CD14-positive monocyte (primary cell): ENCODE results near the gene TMEM119. TPM values are rescaled to one million over a fixed set of nuclear protein-coding genes. Genes with fewer than 3 reads are reported as not detected.

Experiments
- DNase-seq, 3 donors: peaks; one replicate each; pipeline ENCODE4 v3.0.0-alpha.2; 2011 to 2022
- H2AFZ ChIP-seq: 2 replicates; pipeline ENCODE4 v1.6.0; 2012; ENCODE audit warnings: mild to moderate bottlenecking, low read depth, low read length, inconsistent platforms; ENCODE audit not compliant: insufficient read depth, poor library complexity, severe bottlenecking
- H3K27ac ChIP-seq, 2 donors: 1 replicate in 1 of 2; 2 replicates in 1 of 2; pipeline ENCODE4 v1.5.1; 2012 to 2013; ENCODE audit warnings: low read length in 2 of 2, control low read depth in 1 of 2, inconsistent platforms in 1 of 2, low read depth in 1 of 2, mild to moderate bottlenecking in 1 of 2
- H3K27me3 ChIP-seq, 2 donors: one replicate each; pipeline versions ENCODE4 v1.6.0 to v1.6.1; 2011 to 2013; ENCODE audit warnings: low read length in 2 of 2; ENCODE audit not compliant: control insufficient read depth in 2 of 2, insufficient read depth in 2 of 2
- H3K36me3 ChIP-seq, 2 donors: replicated peaks in 1 of 2; 1 replicate in 1 of 2; 2 replicates in 1 of 2; pipeline versions ENCODE4 v1.5.1 to v1.6.1; 2012 to 2013; ENCODE audit warnings: low read length in 2 of 2, control low read depth in 1 of 2, inconsistent platforms in 1 of 2, mild to moderate bottlenecking in 1 of 2; ENCODE audit not compliant: insufficient read depth in 2 of 2, control insufficient read depth in 1 of 2
- H3K4me1 ChIP-seq, 2 donors: 1 replicate in 1 of 2; 2 replicates in 1 of 2; pipeline versions ENCODE4 v1.5.1 to v1.6.1; 2012 to 2013; ENCODE audit warnings: low read length in 2 of 2, control low read depth in 1 of 2, inconsistent platforms in 1 of 2, mild to moderate bottlenecking in 1 of 2, moderate library complexity in 1 of 2; ENCODE audit not compliant: insufficient read depth in 2 of 2, control insufficient read depth in 1 of 2
- H3K4me2 ChIP-seq: replicated peaks from 2 replicates; pipeline ENCODE3; 2012; ENCODE audit warnings: low read length, moderate library complexity, mild to moderate bottlenecking; ENCODE audit not compliant: poor library complexity, severe bottlenecking; ENCODE audit errors: extremely low read depth
- H3K4me3 ChIP-seq, 3 experiments: fragments of 200-600 bp in 1 of 3; sonication (generic) in 1 of 3; replicated peaks in 1 of 3; 1 replicate in 2 of 3; 2 replicates in 1 of 3; pipeline ENCODE4 v1.5.1; 2011 to 2013; ENCODE audit warnings: low read length in 3 of 3, mild to moderate bottlenecking in 3 of 3, control low read depth in 2 of 3, low read depth in 2 of 3, inconsistent platforms in 1 of 3, moderate library complexity in 1 of 3
- H3K79me2 ChIP-seq: 2 replicates; pipeline ENCODE4 v1.6.0; 2012; ENCODE audit warnings: mild to moderate bottlenecking, control low read depth, inconsistent platforms, low read length, moderate library complexity; ENCODE audit not compliant: insufficient read depth
- H3K9ac ChIP-seq: 2 replicates; pipeline ENCODE4 v1.6.0; 2017; ENCODE audit warnings: low read length, mild to moderate bottlenecking; ENCODE audit not compliant: insufficient read depth, poor library complexity, severe bottlenecking
- H3K9me3 ChIP-seq, 2 donors: replicated peaks in 1 of 2; 1 replicate in 1 of 2; 2 replicates in 1 of 2; pipeline versions ENCODE4 v1.5.1 to v1.6.1; 2012 to 2013; ENCODE audit warnings: low read length in 2 of 2, control low read depth in 1 of 2; ENCODE audit not compliant: control insufficient read depth in 1 of 2, insufficient read depth in 1 of 2
- H4K20me1 ChIP-seq: 2 replicates; pipeline ENCODE4 v1.6.0; 2012; ENCODE audit warnings: mild to moderate bottlenecking, low read length, control low read depth, moderate library complexity; ENCODE audit not compliant: insufficient read depth
- H3K27ac Mint-ChIP-seq, 7 donors: one replicate each; pipeline ENCODE4 v1.8.0; 2020; ENCODE audit warnings: mild to moderate bottlenecking in 7 of 7, mixed read lengths in 7 of 7, moderate library complexity in 6 of 7, inconsistent platforms in 2 of 7
- H3K27me3 Mint-ChIP-seq, 3 donors: one replicate each; pipeline ENCODE4 v1.8.0; 2021 to 2022; ENCODE audit warnings: low read depth in 3 of 3, mild to moderate bottlenecking in 3 of 3, mixed read lengths in 3 of 3, moderate library complexity in 3 of 3, inconsistent platforms in 1 of 3
- H3K36me3 Mint-ChIP-seq, 2 donors: one replicate each; pipeline ENCODE4 v1.8.0; 2020; ENCODE audit warnings: mixed read lengths in 2 of 2, inconsistent platforms in 1 of 2, mild to moderate bottlenecking in 1 of 2
- H3K4me1 Mint-ChIP-seq: one replicate; pipeline ENCODE4 v1.8.0; 2020; ENCODE audit warnings: mild to moderate bottlenecking, mixed read lengths
- H3K4me3 Mint-ChIP-seq, 2 donors: one replicate each; pipeline ENCODE4 v1.8.0; 2020; ENCODE audit warnings: mild to moderate bottlenecking in 2 of 2, mixed read lengths in 2 of 2, moderate library complexity in 1 of 2
- H3K9me3 Mint-ChIP-seq, 7 donors: one replicate each; pipeline ENCODE4 v1.8.0; 2020 to 2022; ENCODE audit warnings: mixed read lengths in 7 of 7, mild to moderate bottlenecking in 6 of 7, moderate library complexity in 6 of 7, inconsistent platforms in 2 of 7
- CTCF ChIP-seq: fragments of 200-600 bp; IDR thresholded peaks from one replicate; pipeline ENCODE4 v1.8.0; 2022; ENCODE audit warnings: antibody characterized with exemption, mild to moderate bottlenecking
- WGBS: methylation state at CpG from one replicate; pipeline ENCODE4 v1.1.5; 2013; ENCODE audit warnings: missing lambda C conversion rate; ENCODE audit not compliant: insufficient coverage; 5-methylcytosine and 5-hydroxymethylcytosine counted together
- intact Hi-C, 2 donors: fragments of 100-400 bp; cut with micrococcal nuclease; formaldehyde crosslinking; loops; one replicate each; pipeline versions ENCODE4 v1.15.0 to v1.15.1; 2023
- polyA plus RNA-seq, 3 donors: library from polyadenylated mRNA; depleted of rRNA in 1 of 3; unstranded in 2 of 3; stranded (reverse) in 1 of 3; fragments of 300-500 nt in 2 of 3; fragments of >200 nt in 1 of 3; fragmentation: Illumina TruSeq in 2 of 3; gene quantifications; 1 replicate in 2 of 3; 2 replicates in 1 of 3; pipeline ENCODE4 v1.2.3, GENCODE V29; 2012 to 2021

Gene TMEM119
- polyA plus RNA-seq, 3 donors = 0.18 to 0.85 (median 0.56) TPM

- Histone ChIP-seq H3K9ac (no peak overlapping the region), H3K9me3 (no peaks in the 10 kb centered on the region), H4K20me1 (no peaks in the 10 kb centered on the region), H3K79me2 (peaks cover 27% of the 10 kb centered on the region), H3K27me3 (no peaks in the 10 kb centered on the region), H3K36me3 (peaks cover 33 to 56% of the 10 kb centered on the region in 2 donors), H3K4me2 (no peak overlapping the region), H2AFZ (no peak overlapping the region), H3K4me1 (peaks cover 47 to 61% of the 10 kb centered on the region in 2 donors), H3K27ac (peak overlapping the region in 1 of 2 donors; percentile 57), H3K4me3 (no peak overlapping the region)
- Mint-ChIP-seq H3K4me1 (peaks cover 39% of the 10 kb centered on the region), H3K27me3 (peaks cover 0 to 2% (median 0%) of the 10 kb centered on the region in 3 donors), H3K36me3 (peaks cover 50% of the 10 kb centered on the region in 2 donors), H3K27ac (peak overlapping the region in 3 of 7 donors; percentile 26 to 69 (median 69)), H3K4me3 (no peak overlapping the region), H3K9me3 (no peaks in the 10 kb centered on the region)
- intact Hi-C loops = loop anchor here (2.0 to 10.0 kb wide), 2 partner anchors 390 to 528 kb away; partner anchors contain the start of gene ALKBH2 (in 1 of the 2)
- no CpG with 5 or more reads among the region's 3 CpGs for WGBS
- DNase-seq = peak in 1 of 3 donors; percentile 35
- no peak for TF ChIP-seq CTCF
These were observed 32.7 kb downstream of the TMEM119 start for GRCh38 chr12:108565146-108565545.

GRCh38 chr12:108564724-108565123, 33.2 kb downstream of the TMEM119 start:
- Mint-ChIP-seq H3K36me3 (peaks cover 49 to 50% of the 10 kb centered on the region in 2 donors), H3K27me3 (peaks cover 0 to 2% (median 0%) of the 10 kb centered on the region in 3 donors), H3K27ac (peak overlapping the region in 4 of 7 donors; percentile 26 to 69 (median 42)), H3K4me1 (peaks cover 43% of the 10 kb centered on the region), H3K9me3 (no peaks in the 10 kb centered on the region), H3K4me3 (no peak overlapping the region)
- H3K4me3 ChIP-seq = no peak overlapping the region
- peaks cover 33 to 52% of the 10 kb centered on the region in 2 donors for H3K36me3 ChIP-seq
- no peaks in the 10 kb centered on the region for H4K20me1 ChIP-seq
- H3K79me2 ChIP-seq = peaks cover 31% of the 10 kb centered on the region
- peaks cover 51 to 65% of the 10 kb centered on the region in 2 donors for H3K4me1 ChIP-seq
- peak overlapping the region in 1 of 2 donors; percentile 57 for H3K27ac ChIP-seq
- H3K9ac ChIP-seq = no peak overlapping the region
- TF ChIP-seq CTCF = no peak
- DNase-seq = no peak
- no peaks in the 10 kb centered on the region for H3K9me3 ChIP-seq
- no peaks in the 10 kb centered on the region for H3K27me3 ChIP-seq
- no peak overlapping the region for H3K4me2 ChIP-seq
- intact Hi-C loops = loop anchor here (2.0 to 10.0 kb wide), 8 partner anchors 47 to 528 kb away; partner anchors contain the start of genes ALKBH2 (in 1 of the 2), CORO1C (in 1 of the 2), FICD (in 1 of the 2) and SELPLG (in 1 of the 2)
- no peak overlapping the region for H2AFZ ChIP-seq
